Left colon (tissue), 2 donors: ENCODE measurements around the gene ACTN3. TPM values are rescaled to one million over a fixed set of nuclear protein-coding genes. Genes with fewer than 3 reads are reported as not detected.
"Not testable (repeated sequence)": the region's sequence is repeated elsewhere in the genome, so short reads cannot be mapped to it uniquely, and the experiment has no call there.

Experiments used
- ATAC-seq: fragments of 200-7000 bp; cut with Tn5 transposase; one replicate; pipeline ENCODE4 v1.9.1; 2020; ENCODE audit warnings: mild to moderate bottlenecking, moderate library complexity
- DNase-seq, 2 donors: peaks; one replicate each; pipeline ENCODE4 v3.0.0-alpha.2; 2020
- intact Hi-C, 2 donors: fragments of 100-400 bp; cut with DNase I in 1 of 2; cut with micrococcal nuclease in 1 of 2; formaldehyde crosslinking; loops; one replicate each; pipeline versions ENCODE4 v1.11.2 to v1.14.0; 2022; cut with DNase I, micrococcal nuclease
- long read RNA-seq: library from polyadenylated mRNA; unstranded; transcript quantifications from one replicate; pipeline ENCODE4 v2.0.0, GENCODE V29; 2021
- total RNA-seq, 2 donors: library from RNA; stranded (reverse); fragmentation: NEBNext Ultra II Directional; extraction: Animal tissue kit (Norgen Biotek cat#: 25700); gene quantifications; one replicate each; pipeline ENCODE4 v1.2.1, GENCODE V29; 2021
- donor health status: DM: no; HTN: no; CAD: no.
- donor health status: DM: yes; HTN: yes; CAD: no.

The ACTN3 gene
- total RNA-seq, result not detected
- long read RNA-seq, result 0 reads

DNA sequence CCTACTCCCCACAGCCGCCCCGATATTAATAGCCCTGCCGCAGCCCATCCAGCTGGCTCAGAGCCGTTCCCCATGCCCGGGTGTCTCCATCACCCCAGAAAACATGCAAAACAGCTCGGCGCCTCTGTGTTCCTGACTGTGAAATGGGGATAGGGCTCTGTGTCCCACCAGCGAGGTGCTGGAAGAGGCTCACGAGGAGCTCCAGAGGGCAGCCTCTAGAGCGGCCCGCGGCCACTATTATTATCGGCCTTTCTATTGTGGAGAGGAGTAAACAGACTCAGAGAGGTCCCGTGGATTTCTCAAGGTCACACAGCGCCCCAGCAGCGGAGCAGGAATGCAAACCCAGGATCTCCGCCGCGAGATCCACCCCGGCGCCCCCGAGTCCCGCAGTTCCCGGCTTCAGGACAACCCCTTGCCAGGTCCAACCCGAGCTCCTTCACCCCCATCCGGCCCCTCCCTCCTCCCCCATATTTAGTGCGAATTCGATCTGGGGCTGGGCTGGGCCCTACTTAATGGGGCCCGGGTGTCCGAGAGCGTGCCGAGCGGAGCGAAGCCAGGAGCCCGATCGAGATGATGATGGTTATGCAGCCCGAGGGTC is at the start of gene ACTN3:
Gene ACTN3 (plus strand): TSS at position 536 of the 598 bp plus-strand sequence. CDS start 35 bp downstream, at position 571.
- intact Hi-C loops, result no loop called here
- DNase-seq (peak; percentile 49 to 62), ATAC-seq (peak; percentile 0)

DNA sequence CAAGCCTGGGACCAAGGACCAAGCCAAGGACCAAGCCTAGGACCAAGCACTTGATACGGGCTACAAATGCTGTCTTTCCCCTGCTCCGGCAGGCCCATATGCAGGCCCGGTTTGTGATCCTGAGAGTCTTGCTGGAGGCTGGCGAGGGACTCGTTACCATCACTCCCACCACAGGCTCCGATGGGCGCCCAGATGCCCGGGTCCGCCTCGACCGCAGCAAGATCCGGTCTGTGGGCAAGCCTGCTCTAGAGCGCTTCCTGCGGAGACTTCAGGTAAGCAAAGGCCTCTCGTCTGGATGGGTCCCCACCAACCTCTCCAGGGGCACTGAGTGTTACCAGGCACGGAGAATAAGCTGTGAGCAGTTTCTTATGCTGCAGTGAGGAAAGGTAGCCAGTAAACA is 49.5 kb upstream of the ACTN3 start:
- ATAC-seq (no peak), DNase-seq (no peak)
- intact Hi-C loops, result no loop called here

DNA sequence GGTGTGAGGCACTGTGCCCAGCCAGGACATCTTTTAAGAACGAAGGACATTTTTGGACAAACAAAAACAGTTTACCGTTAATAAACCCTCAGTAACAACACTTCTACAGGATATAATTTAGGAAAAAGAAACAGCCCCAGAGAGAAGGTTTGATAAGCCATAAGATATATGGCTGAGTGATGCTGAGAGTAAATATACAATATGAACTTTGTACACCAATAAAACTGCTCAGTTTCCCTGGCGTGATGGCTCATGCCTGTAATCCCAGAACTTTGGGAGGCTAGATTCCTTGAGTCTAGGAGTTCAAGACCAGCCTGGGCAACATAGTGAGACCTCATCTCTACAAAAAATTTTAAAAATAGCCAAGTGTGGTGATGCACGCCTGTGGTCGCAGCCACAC is 48.2 kb upstream of the ACTN3 start:
- DNase-seq (no peak), ATAC-seq (peak; percentile 94)
- intact Hi-C loops, result no loop called here

DNA sequence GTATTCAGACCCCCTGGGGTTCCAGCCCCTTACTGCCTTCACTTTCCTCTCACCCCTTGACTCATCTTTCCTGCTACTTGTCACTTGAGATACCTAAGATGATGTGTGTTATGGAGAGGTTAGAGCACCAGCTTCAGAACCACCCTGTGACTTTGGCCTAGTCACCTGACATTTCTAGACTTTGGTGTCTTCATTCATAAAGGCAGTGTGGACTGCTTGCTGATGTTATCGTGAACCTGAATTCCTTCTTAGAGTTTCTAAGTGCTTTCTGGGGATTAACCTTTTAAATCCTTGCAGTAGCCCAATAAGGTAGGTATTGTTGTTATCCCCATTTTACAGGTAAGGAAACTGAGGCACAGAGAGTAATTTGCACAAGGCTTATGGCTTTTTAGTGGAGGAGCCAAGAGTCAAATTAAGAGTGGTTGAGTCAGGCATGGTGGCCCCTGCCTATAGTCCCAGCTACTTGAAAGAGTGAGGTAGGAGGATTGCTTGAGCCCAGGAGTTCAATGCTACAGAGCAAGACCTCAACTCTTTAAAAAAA is 41.4 kb upstream of the ACTN3 start:
- intact Hi-C loops, result no loop called here
- DNase-seq (no peak), ATAC-seq (no peak)

DNA sequence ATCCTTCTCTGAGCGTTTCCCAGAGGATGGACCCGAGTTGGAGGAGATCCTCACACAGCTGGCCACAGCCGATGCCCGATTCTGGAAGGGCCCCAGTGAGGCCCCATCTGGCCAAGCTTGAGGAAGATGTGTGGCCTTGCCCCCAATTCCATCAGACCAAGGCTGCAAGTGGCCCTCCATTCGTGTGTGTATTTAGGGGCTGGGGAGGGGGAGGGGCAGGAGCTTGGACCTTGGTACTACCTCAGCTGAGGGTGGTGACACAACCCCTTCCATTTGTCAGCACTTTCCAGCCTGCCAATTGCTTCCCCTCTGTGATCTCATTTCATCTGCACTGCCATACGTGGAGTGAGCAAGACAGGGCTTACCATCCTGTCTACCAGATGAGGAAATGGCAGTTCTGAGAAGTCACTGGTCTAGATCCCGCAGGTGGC is 37.6 kb upstream of the ACTN3 start:
- DNase-seq, result no peak
- intact Hi-C loops, result no loop called here
- ATAC-seq, result no peak

DNA sequence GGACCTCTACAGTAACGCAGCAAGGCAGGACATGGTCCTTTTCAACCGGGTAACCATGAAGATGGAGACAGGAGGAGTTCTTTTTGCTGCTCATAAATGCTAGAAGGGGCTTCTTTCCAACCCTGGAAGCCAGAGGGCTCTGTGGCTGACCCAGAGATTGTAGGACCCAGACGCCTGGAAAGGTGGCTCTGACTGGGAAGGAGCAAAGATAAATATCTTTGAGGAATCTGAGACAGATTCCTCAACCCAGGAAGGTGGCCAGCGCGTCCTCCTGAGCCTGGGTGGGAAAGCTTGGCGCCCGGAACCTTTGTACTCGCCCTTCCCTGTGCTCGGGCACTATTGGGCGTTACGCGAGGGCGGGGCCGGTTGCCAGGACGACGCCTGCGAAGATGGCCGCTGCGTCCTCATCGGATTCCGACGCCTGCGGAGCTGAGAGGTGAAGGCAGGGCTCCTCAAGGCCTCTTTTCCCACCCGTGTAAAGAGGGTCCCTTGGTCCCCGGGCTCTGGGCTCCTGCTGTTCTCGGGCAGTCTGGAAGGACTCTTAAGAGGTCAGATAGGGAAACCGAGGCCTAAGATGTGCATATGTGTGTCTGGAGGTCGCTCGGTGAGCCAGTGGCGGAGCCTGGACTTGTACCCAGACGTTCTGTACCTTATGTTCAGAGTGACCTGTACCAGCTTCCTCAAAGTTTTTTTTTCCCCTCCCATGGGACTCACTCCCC is 36.3 kb upstream of the ACTN3 start, which contains the start of gene BBS1:
Gene BBS1 (plus strand): TSS at position 365 of the 719 bp plus-strand sequence. CDS start 25 bp downstream, at position 390.
- intact Hi-C loops, result no loop called here
- DNase-seq, result peak; percentile 79 to 94
- ATAC-seq, result peak; percentile 100

DNA sequence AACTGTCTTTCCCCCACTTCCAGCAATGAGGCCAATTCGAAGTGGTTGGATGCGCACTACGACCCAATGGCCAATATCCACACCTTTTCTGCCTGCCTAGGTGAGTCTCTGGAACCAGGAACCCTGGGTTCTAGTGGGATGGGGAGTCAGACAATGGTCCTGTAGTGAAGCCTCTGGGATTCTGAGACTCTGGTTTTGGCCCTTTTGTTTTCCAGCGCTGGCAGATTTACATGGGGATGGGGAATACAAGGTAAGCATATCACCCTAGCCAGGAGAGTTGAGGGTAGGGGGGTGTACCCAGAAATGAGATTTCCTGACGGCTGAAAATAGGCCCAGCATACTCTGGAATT is 35.7 kb upstream of the ACTN3 start:
- intact Hi-C loops, result no loop called here
- DNase-seq (no peak), ATAC-seq (peak; percentile 44)

DNA sequence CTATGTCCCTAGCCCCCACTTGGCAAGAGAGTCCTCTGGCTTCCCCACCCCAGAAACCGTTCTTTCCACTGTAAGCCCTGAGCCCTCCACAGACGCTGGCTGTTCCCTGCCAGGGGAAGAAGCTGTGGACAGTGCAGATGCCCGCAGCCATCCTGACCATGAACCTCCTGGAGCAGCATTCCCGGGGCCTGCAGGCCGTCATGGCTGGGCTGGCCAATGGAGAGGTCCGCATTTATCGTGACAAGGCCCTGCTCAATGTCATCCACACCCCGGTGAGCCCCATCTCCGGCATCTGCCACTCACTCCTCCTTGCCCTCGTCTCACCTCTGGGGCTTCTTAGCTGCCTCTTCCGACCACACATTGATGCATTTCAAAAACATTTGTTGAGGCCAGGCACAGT is 23.1 kb upstream of the ACTN3 start:
- ATAC-seq (no peak), DNase-seq (no peak)
- intact Hi-C loops, result no loop called here

DNA sequence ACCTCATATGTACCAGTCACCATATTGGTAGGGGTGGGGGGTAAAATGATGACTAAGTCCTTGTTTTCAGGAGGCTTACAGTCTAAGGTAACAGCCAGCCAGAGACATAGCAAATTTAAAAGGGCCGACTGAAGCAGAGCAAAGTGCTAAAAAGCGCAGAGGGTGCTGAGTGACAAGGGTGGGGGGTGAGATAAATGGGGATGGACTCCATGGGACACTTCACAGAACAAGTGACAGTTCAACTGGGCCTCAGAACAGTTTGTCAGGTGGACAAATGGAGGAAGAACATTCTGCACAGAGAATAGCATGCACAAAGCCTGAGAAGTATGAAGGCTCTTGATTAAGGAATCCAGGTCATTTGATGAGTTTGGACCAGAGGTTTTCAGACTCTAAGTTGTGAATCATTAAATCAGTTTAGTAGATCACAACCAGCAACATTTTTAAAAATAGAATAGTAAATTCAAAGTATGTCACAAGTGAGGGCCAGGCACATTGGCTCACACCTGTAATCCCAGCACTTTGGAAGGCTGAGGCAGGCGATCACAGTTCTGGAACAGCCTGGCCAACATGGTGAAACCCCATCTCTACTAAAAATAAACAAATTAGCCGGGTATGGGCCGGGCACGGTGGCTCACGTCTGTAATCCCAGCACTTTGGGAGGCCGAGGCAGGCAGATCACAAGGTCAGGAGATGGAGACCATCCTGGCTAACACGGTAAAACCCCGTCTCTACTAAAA is 22.2 kb upstream of the ACTN3 start:
- ATAC-seq (no peak), DNase-seq (no peak)
- intact Hi-C loops, result no loop called here

DNA sequence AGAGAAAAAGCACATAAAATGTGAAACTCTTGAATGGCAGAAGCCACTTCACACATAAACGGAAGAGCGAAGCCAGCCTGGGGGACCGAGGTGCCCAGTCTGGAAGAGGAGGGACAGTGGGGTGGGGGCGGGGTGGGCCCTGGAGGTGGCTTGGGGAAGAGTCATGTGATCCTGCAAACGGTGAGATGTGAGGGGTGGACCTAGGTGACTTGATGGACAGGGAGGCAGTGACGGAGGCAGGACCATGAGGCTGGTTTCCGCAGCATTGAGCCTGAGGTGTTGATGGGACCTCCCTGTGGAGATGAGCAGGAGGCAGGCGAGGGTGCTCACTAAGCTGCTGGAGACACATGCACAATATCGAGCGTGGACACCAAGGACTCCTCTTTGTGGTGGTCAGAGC is 17.6 kb upstream of the ACTN3 start:
- no peak for ATAC-seq
- no peak for DNase-seq
- intact Hi-C loops, result no loop called here

DNA sequence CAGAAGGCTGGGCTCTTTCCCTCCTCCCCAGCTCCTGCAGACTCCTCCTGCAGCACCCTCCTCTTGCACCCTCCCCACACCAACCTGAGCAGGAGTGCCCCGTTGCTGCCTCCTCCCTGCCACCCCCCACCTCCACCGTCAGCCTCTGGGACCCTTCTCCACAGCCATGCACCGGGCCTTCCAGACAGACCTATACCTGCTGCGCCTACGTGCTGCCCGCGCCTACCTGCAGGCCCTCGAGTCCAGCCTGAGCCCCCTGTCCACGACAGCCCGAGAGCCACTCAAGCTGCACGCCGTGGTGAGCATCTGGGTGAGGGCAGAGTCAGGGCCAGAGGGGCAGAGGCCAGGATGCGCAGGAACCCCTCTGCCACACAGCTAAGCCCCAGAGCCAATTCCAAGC is 17.0 kb upstream of the ACTN3 start:
- DNase-seq, result no peak
- ATAC-seq, result no peak
- intact Hi-C loops, result no loop called here

DNA sequence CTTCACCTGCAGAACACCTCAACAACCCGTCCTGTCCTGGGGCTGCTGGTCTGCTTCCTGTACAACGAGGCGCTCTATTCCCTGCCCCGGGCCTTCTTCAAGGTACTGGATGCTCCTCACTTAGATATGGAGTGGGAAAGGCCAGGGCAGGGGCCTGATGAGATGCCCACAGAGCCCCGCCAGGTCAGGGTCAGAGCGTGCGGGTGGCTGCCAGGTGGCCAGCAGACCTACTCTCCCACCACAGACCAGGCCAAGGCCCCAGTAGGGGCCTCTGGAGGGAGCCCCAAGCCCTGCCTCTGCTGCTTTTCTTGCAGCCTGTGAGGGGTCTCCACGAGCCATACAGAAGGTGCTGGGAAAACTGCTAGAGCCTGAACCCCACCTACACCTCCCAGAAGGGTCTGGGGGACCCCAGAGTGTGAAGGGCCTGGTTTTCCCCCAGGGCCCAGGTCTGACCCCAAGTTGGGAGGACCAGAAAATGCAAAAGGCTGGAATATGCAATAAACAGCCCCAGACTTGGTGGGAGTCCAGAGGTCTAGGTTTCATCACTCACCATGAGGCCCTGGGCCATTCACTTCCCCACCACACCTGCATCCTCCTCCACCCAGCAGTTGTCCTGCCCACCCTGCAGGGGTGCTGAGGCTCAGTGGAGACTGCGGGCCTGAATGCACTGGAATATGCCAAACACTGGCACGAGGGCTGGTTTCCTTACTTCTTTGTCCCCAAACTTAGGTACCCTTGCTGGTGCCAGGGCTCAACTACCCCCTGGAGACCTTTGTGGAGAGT is 15.6 kb upstream of the ACTN3 start:
- ATAC-seq, result no peak
- no peak for DNase-seq
- intact Hi-C loops, result no loop called here

DNA sequence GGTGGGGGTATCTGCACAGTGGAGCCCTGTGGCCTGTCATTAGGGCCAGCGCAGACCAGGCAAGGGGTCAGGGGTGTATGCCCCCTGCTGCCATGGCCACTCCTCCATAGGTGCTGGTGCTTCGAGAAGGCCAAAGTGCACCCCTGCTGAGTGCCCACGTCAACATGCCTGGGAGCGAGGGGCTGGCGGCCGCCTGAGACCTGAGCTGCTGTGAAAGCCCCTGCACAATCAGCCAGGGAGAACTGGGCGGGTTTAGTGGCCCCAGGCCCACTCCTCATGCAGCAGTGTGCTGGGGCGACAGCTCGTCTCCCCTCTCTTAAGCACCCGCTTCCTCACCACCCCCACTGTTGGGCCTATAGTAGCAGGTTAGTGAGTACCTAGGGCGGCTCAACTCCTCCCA is 14.9 kb upstream of the ACTN3 start:
- intact Hi-C loops, result no loop called here
- no peak for DNase-seq
- no peak for ATAC-seq

DNA sequence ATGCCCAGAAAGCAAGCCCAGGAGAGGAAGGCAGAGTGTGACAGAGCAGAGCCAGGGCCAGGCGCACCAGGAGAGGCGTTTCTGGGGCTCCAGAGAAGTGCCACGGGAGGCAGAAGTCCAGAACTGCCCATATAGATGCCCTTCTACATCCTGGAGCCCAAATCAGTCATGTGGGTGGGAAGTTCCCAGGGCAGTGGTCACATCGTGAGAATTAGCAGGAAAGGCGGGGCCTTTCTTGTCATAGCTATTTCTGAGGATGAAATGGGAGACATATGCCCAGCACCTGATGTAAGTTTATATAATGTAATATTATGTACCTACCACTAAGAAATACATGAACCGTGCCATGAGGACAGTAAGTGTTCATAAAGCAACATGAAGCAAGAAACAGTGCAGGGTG is 13.9 kb upstream of the ACTN3 start:
- intact Hi-C loops, result no loop called here
- ATAC-seq (no peak), DNase-seq (no peak)

DNA sequence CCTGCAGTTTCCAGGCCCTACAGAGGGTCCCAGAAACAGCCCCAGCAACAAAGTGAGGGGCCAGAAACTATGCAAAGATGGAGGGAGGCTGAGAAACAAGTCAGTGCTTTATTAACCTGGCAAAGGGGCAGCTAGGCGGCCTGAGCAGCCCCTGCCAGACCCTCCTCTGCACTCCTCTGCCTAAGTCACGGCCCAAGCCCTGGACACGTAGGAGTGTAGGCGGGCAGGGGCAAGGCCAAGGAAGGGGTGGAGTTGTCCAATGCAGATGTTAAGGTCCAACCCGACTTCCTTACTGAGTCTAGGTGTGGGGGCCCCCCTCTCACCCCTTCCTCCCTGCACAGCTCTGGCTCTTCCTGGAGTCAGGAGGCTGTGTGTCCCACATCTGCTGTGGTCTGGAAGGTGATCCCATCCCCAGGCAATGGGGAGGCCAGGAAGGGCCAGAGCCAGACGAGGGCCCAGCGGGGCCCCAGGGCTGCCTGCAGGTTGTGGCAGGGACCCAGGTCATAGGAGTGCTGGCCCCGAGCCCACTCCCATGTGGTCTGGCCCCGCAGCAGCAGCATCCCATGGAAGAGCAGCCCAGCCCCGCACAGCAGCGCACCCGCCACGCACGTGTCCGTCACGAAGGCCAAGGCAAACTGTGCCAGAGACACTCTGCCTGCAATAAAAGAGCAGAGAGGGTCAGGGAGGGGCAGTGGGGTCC is 7.4 kb upstream of the ACTN3 start:
- peak; percentile 12 for ATAC-seq
- intact Hi-C loops, result no loop called here
- DNase-seq, result no peak

DNA sequence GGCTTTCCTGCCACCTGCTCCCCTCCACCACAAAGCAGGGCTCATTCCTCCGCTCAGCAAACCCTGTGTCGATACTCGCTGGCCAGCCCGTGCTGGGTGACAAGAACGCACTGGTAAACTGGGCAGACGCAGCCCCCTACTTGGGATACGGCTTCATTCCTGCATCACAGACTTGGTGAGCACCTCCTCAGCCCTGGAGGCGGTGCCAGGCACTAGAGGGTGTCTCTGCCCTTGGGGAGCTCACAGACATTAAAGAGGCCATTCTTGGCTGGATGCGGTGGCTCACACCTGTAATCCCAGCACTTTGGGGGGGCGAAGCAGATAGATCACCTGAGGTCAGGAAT is 6.9 kb upstream of the ACTN3 start:
- intact Hi-C loops, result no loop called here
- DNase-seq, result no peak
- ATAC-seq, result no peak

DNA sequence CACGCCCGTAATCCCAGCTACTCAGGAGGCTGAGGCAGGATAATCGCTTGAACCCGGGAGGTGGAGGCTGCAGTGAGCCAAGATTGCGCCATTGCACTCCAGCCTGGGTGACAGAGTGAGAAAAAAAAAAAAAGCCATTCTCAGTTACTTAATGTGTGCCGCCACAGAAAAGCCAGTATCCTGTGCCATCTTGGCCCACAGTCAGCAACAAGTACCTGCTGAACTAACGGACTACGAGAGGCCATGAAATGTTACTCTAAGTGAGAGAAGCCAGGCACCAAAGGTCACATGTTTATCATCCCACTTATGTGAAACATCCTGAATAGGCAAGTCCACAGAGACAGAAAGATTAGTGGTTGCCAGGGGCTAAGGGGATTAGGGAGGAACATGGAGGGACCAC is 6.1 kb upstream of the ACTN3 start:
- DNase-seq, intact Hi-C loops, ATAC-seq: not testable (repeated sequence)

DNA sequence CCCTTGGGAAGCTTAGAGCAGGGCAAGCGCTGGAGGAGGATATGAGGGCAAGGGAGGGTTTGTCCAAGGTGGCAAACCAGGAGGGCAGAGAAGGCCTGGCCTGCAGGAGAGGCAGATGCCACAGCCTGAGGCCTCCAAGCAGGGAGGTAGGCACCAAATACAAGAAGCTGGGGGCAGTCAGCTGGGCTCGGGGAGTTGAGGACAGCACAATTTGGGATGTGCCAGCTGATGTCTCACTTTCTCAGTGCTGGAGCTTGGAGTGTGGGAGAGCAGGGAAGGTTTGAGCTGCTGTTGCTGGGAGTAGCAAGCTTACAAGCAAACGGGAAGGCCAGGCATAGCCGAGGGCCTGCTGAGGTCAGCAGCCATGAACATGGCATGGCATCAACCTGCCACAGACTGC is 4.8 kb upstream of the ACTN3 start:
- no peak for ATAC-seq
- intact Hi-C loops, result no loop called here
- DNase-seq, result no peak

DNA sequence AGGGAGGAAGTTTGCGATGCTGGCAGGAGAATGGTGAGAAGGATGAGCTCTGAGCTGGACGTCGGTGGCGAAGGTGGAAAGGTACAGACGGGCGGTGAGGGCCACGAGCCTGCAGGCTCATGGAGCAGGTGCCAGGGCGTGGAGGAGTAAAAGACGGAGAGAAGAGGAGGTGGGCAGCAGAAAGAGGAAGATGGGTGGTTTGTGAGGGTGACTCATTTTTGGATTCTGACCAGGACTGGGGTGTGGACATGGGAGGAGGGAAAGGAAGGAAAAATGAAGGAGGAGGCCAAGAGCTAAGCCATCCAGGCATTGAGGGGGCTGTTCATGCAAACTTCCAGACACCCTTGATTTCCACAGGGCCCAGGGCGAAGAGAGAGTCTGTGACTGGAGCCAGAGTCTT is 4.3 kb upstream of the ACTN3 start:
- ATAC-seq (no peak), DNase-seq (no peak)
- intact Hi-C loops, result no loop called here
